Measurements from ENCODE around the gene WFDC6.

Gene WFDC6

DNA sequence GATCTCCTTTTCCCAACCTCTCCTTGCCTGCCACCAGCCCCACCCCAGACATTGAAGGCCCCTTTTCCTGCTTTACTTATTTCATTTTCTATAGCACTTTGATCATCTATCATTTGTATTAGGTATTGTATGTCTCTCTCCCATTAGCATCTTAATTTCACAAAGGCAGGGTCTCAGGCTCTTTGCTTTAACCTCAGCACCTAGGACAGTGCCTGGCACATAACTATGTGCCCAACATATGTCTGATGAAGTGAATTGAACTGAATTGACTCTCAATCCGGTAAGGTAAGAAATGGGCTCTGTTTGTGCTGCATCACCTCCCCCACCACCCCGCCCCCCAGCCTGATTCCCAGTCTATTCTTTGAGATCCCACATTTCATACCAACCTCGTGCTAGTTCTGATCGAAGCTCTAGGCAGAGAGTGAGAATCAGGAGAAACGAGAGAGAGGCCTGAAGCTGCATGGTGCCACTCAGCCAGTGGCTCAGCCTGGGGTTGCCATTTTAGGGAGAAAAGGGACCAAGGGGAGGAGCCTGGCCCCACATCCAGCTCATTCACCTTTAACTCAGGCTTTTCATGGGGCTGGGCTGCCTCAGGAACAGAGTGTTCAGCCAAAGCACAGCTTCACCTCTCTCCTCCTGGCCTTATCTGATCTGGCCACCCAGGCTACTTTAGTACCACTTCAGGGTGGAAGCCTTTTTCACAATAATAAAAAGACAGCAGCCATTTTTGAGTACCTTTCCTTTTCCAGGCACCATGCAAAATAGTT is 24.0 kb downstream of the WFDC6 start, which contains the start of gene SPINT3:
Gene SPINT3, minus strand, starts transcription at position 476 of the 767 bp plus-strand sequence. Its CDS starts 14 bp downstream, at position 462.
- DNase-seq (ENCODE audit: low read depth), result no peak

DNA sequence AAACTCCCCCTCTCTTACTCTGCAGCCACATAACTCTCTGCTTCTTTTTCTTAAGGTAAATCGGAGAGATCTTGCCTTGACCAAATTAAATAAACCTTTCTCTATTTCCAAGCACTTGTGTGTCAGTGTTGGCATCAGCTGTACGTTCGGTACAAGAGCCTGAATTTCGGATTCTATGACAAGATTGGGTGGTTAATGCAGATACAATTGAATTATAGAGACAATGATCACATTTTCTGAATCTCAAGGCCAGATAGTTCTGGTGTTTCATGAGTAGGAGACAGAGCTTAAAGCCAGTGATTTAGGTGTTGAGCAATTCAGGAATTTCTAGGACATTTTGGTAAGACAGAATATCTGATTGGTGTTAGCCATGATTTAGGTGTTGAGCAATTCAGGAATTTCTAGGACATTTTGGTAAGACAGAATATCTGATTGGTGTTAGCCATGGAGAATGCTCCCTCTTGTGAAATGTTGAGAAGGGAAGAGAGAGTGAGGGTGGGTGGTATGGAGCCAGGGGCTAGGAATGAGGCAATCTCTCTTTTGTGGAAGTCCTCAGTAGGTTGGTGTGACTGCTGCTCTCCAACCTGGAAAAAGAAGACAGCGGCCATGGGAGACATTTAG is 28.9 kb downstream of the WFDC6 start:
- no peak for DNase-seq (ENCODE audit: low read depth)

DNA sequence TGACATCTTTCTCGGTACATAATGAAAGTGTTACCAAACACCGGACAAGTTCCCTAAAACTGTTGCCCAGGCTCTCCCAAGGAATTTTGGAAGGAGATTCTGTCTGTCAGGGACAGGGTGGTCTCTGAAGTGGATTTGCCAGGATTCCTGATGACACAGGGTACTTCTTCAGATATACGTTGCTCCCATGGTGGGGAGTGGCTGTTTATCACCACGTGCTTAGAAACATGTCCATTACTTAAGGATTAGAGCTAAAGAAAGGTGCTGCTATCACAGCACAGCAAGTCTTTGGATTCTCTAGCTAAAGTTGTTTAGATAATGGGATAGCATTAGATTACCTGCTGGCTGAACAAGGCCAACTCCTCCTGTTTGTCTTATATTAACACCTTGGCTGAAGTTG is 30.2 kb downstream of the WFDC6 start:
- DNase-seq (ENCODE audit: low read depth), result no peak

DNA sequence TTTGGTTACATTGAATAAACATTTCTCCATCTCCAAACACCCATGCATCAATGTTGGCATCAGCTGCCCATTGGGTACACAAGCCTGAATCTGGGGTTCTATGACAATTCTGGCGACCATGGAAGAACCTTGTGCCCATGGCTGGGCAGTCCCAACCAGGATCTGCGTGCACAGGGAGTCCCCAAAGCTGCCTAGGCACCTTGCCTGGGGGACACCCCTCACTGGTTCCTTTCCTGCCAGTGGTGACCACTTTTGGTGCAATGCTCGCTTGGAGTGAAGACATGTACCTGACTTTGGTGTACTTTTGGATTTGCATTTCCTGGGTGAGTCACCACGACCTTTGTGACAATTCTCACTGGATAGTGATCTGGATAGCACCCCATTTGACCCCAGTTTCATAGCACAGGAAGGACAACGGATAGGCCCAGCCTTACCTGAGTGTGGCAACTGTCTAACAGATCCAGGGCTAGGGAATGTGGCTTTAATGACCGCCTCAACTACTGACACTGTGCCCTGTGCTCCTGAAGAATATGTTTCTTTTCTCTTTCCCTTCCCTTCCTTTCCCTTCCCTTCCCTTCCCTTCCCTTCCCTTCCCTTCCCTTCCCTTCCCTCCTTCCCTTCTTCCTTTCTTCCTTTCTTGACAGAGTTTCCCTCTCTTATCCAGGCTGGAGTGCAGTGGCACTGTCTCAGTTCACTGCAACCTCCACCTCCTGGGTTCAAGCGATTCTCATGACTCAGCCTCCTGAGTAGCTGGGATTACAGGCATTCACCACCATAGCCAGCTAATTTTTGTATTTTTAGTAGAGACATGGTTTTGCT is 31.0 kb downstream of the WFDC6 start:
- DNase-seq (ENCODE audit: low read depth), result no peak

DNA sequence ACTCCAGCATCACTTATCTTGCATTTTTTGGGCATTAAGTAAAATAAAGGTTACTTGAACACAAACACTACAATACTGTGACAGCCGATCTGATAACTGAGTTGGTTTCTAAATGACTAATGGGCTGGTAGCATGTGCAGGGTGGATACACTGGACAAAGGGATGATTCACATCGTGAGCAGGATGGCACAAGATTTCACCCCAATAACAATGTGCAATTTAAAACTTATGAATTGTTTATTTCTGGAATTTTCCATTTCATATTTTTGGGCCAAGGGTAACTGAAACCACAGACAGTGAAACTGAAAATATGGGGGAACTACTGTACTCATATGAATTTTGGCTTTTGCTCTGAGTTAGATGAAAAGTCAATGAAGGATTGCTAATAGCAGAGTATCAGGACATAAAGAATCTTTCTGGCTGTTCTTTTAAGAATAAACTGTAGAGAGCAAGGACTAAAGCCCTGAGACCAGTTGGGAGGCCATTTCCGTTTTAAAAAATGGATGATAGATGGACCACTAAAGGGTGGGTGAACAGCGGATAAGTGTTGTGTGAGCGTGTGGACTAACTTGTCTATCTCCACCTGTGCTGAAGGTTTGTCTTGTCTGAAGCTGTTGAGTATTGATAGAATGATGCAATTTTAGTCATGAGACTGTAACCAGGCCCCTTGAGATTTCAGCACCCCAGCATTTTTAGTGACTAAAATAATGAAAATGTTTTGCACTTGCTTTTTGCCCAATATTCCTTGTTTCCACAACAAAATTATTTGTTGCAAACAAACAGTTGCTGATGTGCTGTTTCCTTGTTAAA is 32.1 kb downstream of the WFDC6 start:
- DNase-seq (ENCODE audit: low read depth), result no peak

DNA sequence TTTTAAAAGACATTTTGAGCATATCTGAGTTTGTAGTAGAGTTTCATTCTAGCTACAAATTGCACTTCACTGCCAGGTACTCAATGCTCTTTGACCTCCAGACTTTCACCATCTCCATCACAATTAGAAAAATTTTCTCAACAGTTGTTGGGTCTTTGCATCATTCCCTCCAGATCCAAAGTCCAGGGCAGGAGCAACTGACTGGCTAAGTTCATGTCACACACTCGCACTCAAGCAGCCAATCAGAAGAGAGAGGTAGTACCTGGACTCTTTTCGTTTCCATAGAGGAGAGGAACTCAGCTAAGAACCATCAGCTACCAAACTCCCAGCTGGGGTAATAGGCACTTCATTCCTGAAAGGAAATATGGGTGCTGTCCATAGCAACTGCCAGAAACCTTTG is 32.9 kb downstream of the WFDC6 start:
- no peak for DNase-seq (ENCODE audit: low read depth)

DNA sequence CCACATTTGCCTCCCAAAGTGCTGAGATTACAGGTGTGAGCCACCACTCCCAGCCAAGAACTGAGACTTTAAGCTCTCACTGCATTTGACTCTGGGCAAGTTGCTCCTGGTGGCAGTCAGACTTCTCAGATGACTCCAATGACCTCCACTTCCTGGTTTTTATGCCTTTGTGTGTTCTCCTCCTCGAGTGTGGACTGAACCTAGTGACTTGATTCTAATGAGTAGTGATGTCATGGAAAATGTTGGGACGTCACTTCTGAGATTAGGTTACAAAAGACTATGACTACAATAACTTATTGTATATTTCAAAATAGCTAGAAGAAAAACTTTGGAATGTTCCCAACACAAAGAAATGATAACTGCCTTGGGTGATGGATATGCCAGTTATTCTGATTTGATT is 35.9 kb downstream of the WFDC6 start:
- DNase-seq (ENCODE audit: low read depth), result no peak

DNA sequence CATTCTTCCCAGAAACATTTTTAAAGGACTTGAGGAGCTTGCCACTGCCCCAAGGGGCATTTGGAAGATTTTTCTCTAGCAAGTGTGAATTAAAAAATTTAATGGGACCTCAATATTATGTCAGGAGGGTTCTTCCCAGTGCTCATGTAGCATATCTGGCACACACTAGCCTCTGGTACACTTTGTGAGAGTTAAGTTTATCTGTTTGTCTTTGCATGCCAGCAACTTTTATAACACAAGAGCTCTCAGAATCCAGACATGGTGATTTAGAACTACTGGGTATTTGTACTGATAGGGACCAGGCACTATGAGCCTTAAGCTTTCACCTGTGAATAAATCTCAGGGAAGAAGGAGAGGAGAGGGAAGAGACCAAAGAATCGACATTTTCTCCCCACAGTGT is 36.7 kb downstream of the WFDC6 start:
- no peak for DNase-seq (ENCODE audit: low read depth)

DNA sequence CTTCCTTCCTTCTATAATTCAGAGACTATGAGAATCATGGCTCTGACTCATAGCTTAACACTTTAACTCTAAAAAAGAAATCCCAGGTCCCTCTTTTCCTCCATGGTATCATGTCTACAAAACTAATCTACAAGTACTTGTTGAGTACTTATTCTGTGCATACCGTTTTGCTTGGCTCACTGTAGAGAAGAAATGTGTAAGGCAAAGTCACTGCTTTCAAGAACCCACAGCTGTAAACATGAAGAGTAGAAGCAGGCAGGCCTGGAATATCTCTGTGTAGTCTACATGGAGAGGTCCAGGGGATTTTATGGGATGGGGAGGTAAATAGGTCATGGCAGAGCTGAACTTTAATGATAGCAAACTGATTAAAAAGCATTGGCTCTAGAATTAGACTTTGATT is 37.7 kb downstream of the WFDC6 start:
- no peak for DNase-seq (ENCODE audit: low read depth)

DNA sequence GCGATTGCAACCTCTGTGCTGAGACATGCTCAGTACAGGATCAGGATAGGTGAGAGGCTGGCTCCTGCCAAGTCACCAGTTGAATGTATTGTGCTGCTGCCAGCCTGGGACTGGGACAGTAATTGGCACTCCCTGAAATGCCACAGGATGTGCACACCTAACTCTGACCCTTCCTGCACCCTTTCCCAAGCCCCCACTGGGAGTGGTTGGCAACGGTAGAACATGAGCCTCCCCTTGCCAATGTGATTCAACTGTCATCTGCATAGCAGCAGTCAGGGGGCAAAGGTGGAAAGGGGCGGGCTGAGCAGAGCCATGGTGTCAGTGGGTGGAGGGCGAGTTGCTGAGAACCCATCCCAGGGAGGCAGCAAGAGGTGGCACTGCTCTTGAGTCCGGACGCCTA is 39.3 kb downstream of the WFDC6 start:
- no peak for DNase-seq (ENCODE audit: low read depth)

DNA sequence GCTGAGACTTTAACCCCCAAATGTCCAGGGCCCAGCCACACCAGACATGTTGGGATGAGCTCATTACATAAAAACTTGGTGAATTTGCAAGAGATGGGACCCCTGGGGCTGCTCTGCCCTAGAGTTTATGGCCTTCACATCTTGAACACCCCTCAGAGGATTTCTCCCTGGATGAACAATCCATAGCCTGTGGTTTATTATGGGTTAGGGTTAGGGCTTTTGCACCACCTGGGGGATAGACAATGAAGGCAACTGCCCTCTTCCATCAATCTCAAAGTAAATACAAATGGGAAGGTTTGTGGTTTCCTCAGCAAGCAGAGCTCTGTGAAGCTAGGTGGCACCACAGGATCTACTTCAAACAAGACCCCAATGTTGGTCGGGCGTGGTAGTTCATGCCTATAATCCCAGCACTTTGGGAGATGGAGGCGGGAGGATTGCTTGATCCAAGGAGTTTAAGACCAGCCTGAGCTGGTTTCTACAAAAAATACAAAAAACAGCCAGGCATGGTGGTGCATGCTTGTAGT is 41.2 kb downstream of the WFDC6 start:
- no peak for DNase-seq (ENCODE audit: low read depth)

DNA sequence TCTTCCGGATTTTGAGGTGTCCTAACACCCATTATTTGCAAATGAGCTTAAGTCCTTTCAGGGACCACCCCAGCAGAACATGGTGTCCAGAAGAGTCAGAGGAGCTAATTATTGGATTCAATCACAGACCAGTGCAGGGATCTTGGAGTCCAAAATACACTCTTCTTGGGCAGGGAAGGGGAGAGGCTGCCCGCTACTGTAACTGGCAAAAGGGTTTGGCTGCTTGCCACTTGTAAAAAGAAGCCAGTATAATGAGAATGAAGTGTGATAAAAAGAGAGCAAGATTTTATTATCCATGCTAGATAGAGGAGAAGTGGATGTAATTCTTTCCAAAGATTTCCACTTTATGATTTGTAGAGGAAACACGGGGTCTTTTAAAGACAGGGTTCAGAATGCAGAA is 43.1 kb downstream of the WFDC6 start:
- DNase-seq (ENCODE audit: low read depth), result no peak

DNA sequence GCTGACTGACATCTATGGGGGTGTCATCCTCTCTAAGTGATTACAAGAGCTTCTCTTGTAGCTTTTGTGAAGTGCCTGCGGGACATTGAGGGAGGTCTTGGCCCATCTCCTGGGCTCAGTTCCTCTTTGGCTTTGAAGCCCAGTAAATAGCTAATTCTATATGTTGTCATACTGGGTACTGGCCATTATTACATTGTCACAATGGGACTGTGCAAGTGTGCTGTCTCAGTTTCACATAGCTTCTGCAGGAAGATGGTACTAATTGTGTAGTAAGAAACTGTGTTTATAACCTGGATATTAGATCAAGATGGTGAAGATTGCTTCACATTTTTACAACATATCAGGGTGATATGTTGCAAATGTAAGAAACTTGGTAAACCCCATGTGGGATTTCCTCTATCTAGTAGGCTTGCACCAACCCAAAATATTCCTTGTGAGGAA is 43.8 kb downstream of the WFDC6 start:
- no peak for DNase-seq (ENCODE audit: low read depth)

DNA sequence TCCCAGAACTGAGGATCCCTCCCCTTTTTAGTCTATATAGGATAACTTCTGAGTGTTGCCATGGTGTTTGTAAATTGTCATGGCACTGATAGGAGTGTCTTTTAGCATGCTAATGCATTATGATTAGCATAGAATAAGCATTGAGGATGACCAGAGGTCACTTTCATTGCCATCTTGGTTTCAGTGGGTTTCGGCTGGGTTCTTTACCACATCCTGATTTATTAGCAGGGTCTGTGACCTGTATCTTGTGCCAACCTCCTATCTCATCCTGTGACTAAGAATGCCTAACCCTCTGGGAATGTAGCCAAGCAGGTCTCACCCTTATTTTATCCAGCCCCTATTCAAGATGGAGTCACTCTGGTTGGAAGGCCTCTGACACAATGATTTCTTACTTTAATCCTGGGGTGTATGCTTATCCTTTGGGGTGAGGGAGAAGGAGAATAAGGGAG is 50.2 kb downstream of the WFDC6 start:
- no peak for DNase-seq (ENCODE audit: low read depth)

DNA sequence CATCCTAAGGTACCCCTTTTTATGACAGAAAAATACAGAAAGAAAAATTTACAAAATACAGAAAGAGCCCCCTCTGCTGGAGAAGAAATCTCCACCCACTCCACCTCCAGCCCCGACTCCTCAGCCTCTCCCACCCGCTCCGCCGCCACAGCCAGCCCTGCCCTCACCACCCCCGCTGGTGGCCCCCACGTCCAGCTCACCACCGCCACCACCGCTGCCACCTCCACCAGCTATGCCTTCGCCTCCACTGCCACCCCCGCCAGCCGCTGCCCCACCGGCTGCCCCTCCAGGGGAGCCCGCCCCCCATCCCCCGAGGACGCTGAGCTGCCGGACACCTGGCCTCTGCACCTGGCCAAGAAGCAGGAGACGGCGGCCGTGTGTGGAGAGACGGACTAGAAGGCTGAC is 52.0 kb downstream of the WFDC6 start:
- DNase-seq (ENCODE audit: low read depth), result no peak

DNA sequence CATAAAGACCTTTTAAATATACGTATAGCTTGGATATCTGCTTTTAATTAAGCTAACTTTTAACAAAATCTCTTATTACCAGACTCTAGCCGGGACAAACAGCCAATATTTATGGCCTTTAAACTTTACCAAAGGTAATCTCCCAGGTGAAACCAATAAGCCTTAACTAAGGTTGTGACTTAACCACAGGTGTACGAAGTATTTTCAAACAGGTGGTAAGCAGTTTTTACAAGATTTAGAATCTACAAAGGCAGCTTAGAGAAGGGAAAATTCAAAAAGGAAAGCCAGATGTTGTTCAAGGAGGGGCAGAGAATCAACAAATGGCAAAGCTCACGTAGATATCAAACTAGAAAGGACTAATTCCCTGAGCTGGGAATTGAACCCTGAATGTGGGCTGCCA is 53.9 kb downstream of the WFDC6 start:
- no peak for DNase-seq (ENCODE audit: low read depth)

DNA sequence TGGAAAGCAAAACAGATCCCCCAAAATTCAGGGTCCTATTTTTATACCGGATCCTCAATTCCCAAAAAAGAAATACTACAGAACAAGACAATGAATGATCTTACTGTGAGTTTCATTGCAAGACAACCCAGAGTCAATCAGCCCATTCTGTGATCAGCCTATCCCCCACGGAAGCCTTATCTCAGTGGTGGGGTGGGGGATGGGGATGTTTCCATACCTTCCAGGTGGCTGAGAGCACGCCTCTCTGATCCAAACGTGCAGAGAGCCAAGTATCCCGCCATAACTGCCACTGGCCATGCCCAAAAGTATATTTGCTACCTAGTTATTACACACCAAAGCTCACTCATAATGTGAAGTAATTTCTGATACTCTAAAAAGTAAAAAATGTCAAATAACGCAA is 54.6 kb downstream of the WFDC6 start:
- DNase-seq (ENCODE audit: low read depth), result no peak
